HG02840 (cell line): ENCODE results near the gene TAS2R46.
"Not testable (repeated sequence)": the region's sequence is repeated elsewhere in the genome, so short reads cannot be mapped to it uniquely, and the experiment has no call there.

ENCODE experiments used
- ATAC-seq: cut with Tn5 transposase; IDR thresholded peaks from one replicate; pipeline ENCODE4 v1.9.1; 2021; ENCODE audit warnings: mild to moderate bottlenecking, moderate library complexity, moderate number of reproducible peaks; ENCODE audit not compliant: unreplicated experiment, low FRiP score

Gene TAS2R46, protein sequence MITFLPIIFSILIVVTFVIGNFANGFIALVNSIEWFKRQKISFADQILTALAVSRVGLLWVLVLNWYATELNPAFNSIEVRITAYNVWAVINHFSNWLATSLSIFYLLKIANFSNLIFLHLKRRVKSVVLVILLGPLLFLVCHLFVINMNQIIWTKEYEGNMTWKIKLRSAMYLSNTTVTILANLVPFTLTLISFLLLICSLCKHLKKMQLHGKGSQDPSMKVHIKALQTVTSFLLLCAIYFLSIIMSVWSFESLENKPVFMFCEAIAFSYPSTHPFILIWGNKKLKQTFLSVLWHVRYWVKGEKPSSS

DNA sequence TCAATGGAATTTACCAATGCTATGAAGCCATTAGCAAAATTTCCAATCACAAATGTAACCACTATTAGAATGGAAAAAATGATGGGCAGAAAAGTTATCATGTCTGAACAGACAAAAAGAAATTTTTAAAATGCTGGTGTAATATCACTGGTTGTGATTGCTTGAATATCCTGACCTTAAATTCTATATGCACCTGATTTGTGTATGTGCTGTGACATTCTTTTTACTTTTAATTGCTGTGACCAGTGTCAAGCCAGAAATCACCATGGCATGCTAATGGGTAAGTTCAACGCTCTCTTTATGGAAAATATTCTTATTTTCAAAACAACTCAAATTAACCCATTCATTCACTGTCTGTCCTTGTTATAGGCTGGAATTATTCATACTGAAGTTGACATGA is at the start of gene TAS2R46:
TAS2R46 (minus strand) TSS at position 101 of the 400 bp plus-strand sequence; CDS start at position 101, 0 bp downstream.
- ATAC-seq: not testable (repeated sequence)

DNA sequence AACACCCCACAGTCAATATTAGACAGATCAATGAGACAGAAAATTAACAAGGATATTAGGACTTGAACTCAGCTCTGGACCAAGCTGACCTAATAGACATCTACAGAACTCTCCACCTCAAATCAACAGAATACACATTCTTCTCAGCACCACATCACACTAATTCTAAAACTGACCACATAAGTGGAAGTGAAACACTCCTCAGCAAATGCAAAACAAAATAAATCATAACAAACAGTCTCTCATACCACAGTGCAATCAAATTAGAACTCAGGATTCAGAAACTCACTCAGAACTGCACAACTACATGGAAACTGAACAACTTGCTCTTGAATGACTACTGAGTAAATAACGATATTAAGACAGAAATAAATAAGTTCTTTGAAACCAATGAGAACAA is 49.1 kb upstream of the TAS2R46 start:
- ATAC-seq: not testable (repeated sequence)

DNA sequence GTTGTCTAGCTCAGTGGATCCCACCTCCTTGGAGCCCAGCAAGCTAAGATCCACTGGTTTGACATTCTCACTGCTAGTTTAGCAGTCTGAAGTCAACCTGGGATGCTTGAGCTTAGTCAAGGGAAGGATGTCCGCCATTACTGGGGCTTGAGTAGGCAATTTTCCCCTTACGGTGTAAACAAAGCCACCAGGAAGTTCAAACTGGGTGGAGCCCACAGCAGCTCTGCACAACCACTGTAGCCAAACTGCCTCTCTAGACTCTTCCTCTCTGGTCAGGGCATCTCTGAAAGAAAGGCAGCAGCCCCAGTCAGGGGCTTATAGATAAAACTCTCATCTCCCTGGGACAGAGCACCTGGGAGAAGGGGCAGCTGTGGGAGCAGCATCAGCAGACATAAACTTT is 46.8 kb upstream of the TAS2R46 start:
- ATAC-seq: no peak

DNA sequence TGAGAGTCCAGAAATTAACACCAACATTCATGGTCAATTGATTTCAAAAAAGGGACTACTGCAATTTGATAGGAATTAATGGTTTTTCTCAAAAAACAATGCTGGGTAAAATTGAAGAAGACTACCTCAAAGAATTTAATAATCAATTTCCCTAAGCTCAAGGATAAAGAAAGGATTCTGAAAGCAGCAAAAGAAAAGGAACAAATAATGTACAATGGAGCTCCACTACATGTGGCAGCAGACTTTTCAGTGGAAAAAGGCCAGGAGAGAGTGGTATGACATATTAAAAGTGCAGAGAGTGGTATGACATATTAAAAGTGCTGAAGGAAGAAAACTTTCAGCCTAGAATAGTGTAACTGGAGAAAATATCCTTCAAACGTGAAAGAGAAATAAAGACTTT is 45.6 kb upstream of the TAS2R46 start:
- no peak for ATAC-seq

DNA sequence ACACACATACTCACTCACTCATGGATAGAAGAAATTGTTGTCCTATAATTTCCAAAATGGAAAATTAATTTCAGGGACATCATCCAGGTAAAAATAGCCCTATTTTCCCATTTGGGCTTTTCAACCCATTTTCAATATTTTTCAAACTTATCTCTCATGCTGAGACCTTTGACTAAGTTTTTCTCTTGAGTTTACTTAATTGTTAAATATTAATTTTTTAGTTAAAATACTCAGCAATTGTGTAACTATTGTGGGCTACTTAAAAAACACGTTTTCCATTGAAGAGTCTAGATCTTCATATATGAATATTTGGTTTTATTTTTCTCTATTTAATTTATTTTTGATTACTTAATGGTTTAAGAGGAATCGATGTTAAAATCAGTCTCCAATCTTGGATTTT is 44.2 kb upstream of the TAS2R46 start:
- no peak for ATAC-seq

DNA sequence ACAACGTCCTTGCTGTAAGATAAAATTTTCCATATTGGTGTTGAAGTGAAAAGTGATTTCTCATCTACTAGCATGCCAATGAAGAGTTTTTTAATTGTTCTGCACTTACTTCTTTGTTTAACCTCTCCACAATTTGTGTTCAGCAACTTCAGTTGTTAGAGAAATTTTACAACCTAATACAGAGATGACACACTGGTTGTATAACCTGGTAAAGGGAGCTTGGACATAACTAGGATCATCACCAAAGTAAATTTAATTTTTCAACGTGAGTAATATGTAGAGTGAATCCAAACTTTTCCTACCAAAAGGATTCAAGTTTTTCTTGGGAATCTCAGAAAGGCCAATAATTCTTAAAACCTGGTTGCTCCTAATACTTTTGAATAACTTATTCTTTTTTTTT is 43.5 kb upstream of the TAS2R46 start:
- no peak for ATAC-seq

DNA sequence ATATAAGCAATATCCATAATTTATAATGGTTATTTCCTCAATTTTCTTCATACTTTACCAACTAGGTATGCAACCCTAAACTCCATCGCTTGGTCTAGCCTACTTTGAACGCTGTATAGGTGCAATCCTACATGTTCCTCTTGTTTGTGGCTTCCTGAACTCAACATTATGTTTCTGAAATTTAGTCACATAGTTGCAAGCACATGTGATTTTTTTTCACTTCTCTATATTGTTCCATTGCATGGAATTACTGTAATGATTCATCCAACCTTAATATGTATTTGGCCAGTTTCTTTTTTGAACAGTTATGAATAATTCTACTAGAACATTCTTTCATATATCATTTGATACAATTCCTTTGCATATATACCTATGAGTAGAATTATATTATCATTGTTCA is 32.8 kb upstream of the TAS2R46 start:
- peak; percentile 65 for ATAC-seq

DNA sequence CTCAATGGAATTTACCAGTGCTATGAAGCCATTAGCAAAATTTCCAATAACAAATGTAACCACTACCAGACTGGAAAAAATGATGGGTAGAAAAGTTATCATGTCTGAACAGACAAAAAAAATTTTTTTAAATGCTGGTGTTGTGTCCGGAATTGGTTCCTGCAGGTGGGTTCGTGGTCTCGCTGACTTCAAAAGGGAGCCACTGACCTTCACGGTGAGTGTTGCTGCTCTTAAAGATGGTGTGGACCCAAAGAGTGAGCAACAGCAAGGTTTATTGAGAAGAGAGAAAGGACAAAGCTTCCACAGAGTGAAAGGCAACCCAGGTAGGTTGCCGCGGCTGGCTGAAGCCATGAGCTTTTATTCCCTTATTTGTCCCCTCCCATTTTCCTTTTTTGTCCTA is 30.0 kb upstream of the TAS2R46 start, which contains the start of gene TAS2R43:
TAS2R43 (minus strand) TSS at position 186 of the 400 bp plus-strand sequence; CDS start at position 102, 84 bp downstream.
- no peak for ATAC-seq

DNA sequence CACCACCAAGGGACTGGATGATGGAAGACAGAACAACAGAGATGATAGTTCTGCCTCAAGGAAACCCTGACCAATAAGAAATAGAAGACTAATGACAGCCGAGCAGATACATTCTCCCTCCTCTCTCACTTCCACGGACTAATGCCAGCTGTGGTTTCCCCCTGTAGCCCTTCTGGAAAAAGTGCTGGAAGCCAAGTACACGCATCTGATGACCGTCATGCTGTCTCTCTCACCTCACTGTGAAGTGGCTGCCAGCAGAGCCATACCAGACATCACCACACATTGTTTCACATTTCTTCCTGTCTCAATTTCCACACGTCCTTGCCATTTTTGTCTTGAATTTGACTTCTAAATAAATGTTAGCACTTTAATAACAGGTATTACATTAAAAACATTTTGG is 27.2 kb upstream of the TAS2R46 start:
- no peak for ATAC-seq

DNA sequence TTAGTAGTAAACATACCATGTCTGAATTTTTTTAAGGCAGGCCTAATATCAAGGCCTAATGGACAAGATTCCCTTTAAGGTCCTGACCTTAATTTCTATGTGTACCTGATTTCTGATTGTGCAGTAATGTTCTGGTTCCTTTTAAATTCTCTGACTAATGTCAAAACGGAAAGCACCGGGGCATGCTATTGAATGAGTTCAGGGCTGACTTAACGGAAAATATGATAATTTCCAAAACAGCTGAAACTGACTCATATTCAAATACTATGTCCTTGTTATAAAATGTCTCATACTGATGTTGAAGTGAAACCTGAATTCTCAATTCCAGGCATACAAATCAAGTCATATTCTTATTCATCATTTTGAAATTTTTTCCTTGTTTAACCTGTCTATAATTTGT is 23.3 kb upstream of the TAS2R46 start:
- peak; percentile 67 for ATAC-seq

DNA sequence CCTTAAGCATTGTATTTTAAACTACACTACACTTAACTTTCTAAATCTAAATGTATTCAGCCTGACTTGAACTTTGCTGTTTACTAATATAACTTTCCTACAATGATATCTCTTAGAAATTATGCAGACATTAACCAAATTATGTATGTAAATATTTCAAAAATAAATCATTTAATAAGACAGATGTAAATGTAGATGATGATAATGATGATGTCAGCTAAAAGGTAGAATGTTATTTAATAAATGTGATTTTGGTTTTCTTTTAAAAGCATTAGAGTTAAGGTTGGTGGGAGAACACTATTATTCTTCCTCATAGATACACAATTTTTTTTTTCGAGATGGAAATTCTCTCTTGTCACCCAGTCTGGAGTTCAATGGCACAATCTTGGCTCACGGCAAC is 19.9 kb upstream of the TAS2R46 start:
- no peak for ATAC-seq

DNA sequence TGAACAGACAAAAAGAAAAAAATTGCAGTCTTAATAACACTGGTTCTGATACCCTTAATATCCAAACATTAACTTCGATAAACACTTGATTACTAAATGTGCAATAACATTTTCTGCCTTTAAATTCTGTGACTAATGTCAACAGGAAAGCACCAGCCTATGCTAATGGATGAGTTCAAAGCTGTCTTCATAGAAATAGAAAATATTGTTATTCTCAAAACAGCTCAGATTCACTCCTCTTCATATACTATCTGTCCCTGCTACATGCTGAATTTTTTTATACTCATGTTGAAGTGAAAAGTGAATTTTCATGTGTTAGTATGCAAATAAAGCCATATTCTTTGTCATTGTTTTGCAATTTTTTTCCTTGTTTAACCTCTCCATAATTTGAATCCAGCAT is 16.2 kb upstream of the TAS2R46 start:
- no peak for ATAC-seq

DNA sequence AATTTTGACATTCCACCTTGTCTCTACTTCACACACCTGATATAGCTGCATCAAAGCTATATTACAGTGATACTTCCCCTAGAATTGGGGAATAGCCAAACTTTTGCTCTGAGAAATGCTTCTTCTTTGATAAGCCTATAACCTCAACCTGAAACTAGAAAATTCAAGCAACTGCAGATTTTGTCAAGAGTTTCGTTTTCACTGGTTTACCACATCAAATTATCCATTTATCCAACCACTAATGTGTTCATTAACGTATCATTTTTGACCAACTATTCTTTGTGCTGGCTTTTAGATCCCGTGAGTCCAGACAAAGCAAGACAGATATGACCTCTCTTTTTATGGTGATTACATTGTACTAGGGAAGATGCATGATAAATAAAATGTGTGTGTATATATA is 13.5 kb upstream of the TAS2R46 start:
- no peak for ATAC-seq

DNA sequence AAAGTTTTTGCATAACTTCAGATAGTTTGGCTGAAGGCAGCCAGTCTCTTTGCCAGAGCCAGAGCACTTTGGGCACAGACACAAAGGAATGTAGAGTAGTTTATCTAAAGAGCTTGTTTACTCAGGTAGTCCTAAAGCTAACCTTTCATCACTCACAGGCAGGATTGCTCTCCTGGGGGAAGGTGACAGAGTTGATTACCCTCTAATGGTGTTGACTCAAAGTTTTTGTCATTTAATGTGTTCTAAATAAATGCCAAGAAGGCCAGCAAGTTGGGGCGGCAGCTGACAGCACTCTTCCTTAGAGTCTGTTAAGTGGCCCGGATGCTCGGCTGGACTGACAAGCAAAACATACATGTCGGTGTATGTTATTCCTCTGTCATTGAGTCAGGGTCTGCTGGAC is 9.3 kb upstream of the TAS2R46 start:
- no peak for ATAC-seq

DNA sequence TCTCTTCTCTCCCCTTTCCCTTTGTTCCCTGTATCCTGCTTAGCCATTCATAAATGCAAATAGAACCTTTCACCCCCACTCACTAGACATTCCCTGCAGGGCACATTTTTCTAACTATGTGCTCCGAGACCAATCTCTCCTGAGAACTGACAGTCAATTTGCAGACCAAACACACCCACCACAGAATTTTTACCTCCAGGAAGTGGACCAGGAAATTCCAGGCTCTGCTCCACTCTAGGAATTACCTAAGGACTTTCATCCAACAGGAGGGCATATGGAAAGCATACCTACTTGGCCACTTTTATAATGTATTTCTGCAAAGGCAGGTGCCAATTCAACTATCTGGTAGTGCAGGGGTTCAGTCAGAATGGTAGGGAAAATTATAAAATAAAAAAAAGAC is 8.9 kb upstream of the TAS2R46 start:
- ATAC-seq: no peak

DNA sequence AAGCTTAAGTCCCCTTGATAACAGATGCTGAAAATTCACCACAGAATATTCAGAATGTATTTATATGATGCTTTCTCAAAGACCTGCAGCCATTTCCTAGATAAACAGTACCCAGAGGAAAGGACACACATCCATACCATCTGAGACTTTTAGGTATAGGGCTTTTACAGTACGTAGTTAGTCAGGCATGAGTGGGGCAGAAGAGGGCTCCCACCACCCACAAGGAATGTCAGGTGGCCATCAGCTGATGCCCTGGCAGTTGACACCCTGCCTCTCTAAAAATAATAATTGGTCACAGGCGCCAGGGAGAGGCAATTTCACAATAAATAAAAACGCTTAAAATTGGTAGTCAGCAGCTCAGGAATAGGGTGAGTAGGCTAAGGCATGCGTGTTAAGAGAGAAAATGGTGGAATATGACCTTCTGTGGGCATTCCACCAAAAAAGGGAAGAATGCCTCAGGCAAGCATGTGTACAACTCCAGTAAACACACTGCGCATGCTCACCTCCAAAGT is 7.8 kb upstream of the TAS2R46 start:
- no peak for ATAC-seq

DNA sequence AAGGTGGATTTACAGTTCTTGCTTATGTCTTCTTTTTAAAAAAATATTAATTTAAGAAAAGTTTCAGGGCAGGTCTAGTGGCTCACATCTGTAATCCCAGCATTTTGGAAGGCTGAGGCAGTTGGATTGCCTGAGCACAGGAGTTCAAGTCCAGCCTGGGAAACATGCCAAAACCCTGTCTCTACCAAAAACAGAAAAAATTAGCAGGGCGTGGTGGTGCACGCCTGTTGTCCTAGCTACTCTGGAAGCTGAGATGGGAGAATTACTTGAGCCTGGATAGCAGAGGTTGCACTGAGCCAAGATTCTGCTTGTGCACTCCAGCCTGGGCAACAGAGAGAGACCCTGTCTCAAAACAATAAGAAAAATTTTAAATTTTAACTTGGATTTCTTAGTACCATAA is 5.4 kb upstream of the TAS2R46 start:
- ATAC-seq: no peak

DNA sequence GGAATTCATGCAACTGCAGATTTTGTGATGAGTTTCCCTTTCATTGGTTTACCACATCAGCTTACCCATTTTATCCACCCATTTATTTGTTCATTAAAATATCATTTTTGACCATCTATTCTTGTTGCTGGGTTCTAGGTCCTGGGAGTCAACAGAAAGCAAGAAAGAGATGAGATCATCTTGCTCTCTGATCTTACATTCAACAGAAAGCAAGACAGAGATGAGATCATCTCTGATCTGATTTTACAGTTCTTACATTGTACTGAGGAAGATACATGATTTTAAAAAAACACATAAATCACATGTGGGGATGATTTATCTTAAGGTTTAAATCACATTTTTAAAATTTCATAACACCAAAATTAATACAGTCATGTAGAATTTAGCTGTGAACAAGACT is 2.3 kb downstream of the TAS2R46 start:
- no peak for ATAC-seq

DNA sequence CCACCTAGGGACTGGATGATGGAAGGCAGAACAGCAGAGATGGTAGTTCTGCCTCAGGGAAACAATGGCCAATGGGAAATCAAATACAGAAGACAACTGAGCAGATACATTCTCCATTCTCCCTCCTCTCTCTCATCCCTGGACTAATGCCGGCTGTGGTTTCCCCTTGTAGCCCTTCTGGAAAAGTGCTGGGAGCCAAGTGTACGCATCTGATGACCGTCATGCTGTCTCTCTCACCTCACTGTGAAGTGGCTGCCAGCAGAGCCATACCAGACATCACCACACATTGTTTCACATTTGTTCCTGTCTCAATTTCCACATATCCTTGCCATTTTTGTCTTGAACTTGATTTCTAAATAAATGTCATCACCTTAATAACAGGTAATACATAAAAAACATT is 3.1 kb downstream of the TAS2R46 start:
- ATAC-seq: no peak

DNA sequence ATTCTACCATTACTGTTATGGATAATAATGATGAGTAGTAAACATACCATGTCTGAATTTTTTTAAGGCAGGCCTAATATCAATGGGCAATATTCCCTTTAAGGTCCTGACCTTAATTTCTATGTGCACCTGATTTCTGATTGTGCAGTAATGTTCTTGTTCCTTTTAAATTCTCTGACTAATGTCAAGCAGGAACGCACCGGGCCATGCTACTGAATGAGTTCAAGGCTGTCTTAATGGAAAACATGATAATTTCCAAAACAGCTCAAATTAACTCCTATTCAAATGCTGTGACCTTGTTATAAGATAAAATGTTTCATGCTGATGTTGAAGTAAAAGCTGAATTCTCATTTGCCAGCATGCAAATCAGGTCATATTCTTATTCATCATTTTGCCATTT is 6.8 kb downstream of the TAS2R46 start:
- ATAC-seq: no peak

DNA sequence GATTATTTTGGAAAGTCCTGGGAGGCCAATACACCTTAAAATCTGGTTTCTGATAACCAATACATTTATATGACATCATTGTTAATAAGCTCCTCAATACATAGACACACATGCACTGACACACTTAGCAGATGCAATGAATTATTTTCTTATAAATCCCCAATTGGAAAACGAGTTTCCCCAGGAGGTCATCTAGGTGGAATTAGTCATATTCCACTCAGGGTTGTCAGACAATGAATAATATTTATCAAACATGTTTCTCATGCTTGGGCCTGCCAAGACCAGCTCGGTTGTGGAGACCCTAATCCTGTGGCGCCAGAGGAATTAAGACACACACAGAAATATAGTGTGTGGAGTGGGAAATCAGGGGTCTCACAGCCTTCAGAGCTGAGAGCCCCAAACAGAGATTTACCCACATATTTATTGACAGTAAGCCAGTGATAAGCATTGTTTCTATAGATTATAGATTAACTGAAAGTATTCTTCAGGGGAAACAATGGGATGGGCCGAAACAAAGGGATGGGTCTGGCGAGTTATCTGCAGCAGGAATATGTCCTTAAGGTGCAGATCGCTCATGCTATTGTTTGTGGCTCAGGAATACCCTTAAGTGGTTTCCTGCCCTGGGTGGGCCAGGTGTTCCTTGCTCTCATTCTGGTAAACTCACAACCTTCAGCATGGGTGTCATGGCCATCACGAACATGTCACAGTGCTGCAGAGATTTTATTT is 12.1 kb downstream of the TAS2R46 start:
- not testable (repeated sequence) for ATAC-seq

DNA sequence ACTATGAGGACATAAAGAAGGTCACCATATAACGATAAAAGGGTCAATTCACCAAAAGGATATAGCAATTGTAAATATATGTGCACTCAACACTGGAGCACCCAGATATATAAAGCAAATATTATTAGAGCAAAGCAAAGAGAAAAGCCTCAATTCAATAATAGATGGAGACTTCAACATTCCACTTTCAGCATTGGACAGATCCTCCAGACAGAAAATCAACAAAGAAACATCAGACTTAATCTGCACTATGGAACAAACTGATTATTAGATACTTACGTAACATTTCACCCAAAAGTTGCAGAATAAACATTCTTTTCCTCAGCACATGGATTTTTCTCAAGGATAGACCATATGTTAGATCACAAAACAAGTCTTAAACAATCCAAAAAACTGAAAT is 20.7 kb downstream of the TAS2R46 start:
- not testable (repeated sequence) for ATAC-seq
